NB4 (cell line): ENCODE data around the gene CASP8.
"Not testable (repeated sequence)": the region's sequence is repeated elsewhere in the genome, so short reads cannot be mapped to it uniquely, and the experiment has no call there.

Experiments used
- CTCF ChIP-seq: IDR thresholded peaks from one replicate; pipeline ENCODE4 v1.5.1; 2012; ENCODE audit warnings: low read depth, low read length
- MAX ChIP-seq: IDR thresholded peaks from 2 replicates; pipeline ENCODE4 v1.6.1; 2011; ENCODE audit warnings: low read depth, low read length
- MYC ChIP-seq: IDR thresholded peaks from 2 replicates; pipeline ENCODE4 v1.6.1; 2011; ENCODE audit warnings: low read depth, low read length
- POLR2A ChIP-seq: IDR thresholded peaks from 2 replicates; pipeline ENCODE4 v1.6.1; 2011; ENCODE audit warnings: mild to moderate bottlenecking; ENCODE audit not compliant: insufficient read length; ENCODE audit errors: extremely low read depth

- TF ChIP-seq MAX, CTCF, POLR2A, MYC: not testable (repeated sequence)
Measured at GRCh38 chr2:201239167-201239935, 21.0 kb upstream of the CASP8 start.
